GM10847 (cell line): ENCODE measurements around the gene ATXN1.

Source experiments
- POLR2A ChIP-seq: IDR thresholded peaks from 2 replicates; pipeline ENCODE4 v1.6.1; 2011; ENCODE audit not compliant: insufficient read length; ENCODE audit errors: extremely low read depth

The ATXN1 gene

GRCh38 chr6:16471910-16472297 is 289.4 kb downstream of the ATXN1 start:
- no peak for TF ChIP-seq POLR2A

GRCh38 chr6:16471222-16471909 is 289.9 kb downstream of the ATXN1 start:
- no peak for TF ChIP-seq POLR2A

- no peak for TF ChIP-seq POLR2A
These were observed 290.6 kb downstream of the ATXN1 start for GRCh38 chr6:16470502-16471221.

- no peak for TF ChIP-seq POLR2A
These were observed 292.2 kb downstream of the ATXN1 start for GRCh38 chr6:16468991-16469615.

GRCh38 chr6:16466800-16467553 is 294.3 kb downstream of the ATXN1 start:
- TF ChIP-seq POLR2A = no peak

- TF ChIP-seq POLR2A = no peak
These were observed 297.2 kb downstream of the ATXN1 start for GRCh38 chr6:16464045-16464444.

- TF ChIP-seq POLR2A = no peak
These were observed 299.8 kb downstream of the ATXN1 start for GRCh38 chr6:16461491-16461890.

GRCh38 chr6:16452348-16452747 is 308.9 kb downstream of the ATXN1 start:
- no peak for TF ChIP-seq POLR2A

GRCh38 chr6:16450821-16451220 is 310.4 kb downstream of the ATXN1 start:
- TF ChIP-seq POLR2A = no peak

GRCh38 chr6:16450285-16450684 is 311.0 kb downstream of the ATXN1 start:
- no peak for TF ChIP-seq POLR2A

- no peak for TF ChIP-seq POLR2A
These were observed 315.0 kb downstream of the ATXN1 start for GRCh38 chr6:16446273-16446672.

- no peak for TF ChIP-seq POLR2A
These were observed 319.2 kb downstream of the ATXN1 start for GRCh38 chr6:16442031-16442430.

- TF ChIP-seq POLR2A = no peak
These were observed 320.0 kb downstream of the ATXN1 start for GRCh38 chr6:16441262-16441661.

GRCh38 chr6:16440636-16441212 is 320.5 kb downstream of the ATXN1 start:
- TF ChIP-seq POLR2A = no peak

- TF ChIP-seq POLR2A = no peak
These were observed 322.3 kb downstream of the ATXN1 start for GRCh38 chr6:16438718-16439591.

GRCh38 chr6:16437984-16438383 is 323.3 kb downstream of the ATXN1 start:
- TF ChIP-seq POLR2A = no peak
